ENCODE measurements around the gene GMDS.

GMDS gene

DNA sequence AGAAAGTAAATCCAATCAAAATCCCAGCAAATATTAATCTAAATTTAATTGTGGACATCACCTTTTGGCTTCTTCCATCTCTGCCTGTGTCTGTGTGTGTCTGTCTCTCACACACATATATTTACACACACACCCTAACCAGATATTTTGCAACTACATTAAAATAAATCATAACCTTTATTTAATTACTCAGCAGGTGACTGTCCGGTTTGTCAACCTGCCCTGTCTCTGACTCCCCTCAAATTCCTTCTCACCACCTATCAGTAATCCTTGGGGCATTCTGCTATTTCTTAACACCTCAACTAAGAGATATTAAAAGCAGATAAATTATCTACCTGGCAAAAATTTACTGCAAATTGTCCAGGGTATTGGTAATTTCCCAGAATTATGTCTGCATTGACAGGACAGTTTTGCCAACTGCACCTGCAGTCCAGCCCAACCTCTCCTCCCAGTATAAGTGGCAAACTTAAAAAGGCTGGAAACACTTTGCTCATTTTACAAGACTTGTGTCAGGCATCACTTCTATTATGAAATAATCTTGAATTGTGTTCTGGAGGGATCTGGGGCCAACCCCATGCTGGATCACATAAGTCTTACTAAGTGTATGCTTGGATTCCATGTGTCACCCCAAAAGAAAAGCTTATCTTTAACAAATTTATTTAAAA, 216.1 kb downstream of the GMDS start:
- H4K91ac ChIP-seq (ENCODE audit: low read length), result no peak overlapping the region
- H3K23ac ChIP-seq (ENCODE audit: low read length in 2 of 2), result no peak overlapping the region
- H3K9me3 ChIP-seq (ENCODE audit: control insufficient read depth, low read length), result no peaks in the 10 kb centered on the region
- H2BK12ac ChIP-seq (ENCODE audit: low read length in 2 of 2), result no peak overlapping the region
- H3K4me3 ChIP-seq (ENCODE audit: insufficient read depth in 1 of 2, low read depth in 1 of 2, low read length in 2 of 2), result no peak overlapping the region
- H2AK5ac ChIP-seq (ENCODE audit: low read length, severe bottlenecking), result no peak overlapping the region
- H3K36me3 ChIP-seq (ENCODE audit: control insufficient read depth in 1 of 2, insufficient read depth in 2 of 2, low read depth in 1 of 2, low read length in 2 of 2), result no peaks in the 10 kb centered on the region
- no peak overlapping the region for H3K9ac ChIP-seq (ENCODE audit: low read length)
- no peak overlapping the region for H3K14ac ChIP-seq (ENCODE audit: low read length in 2 of 2)
- no peak overlapping the region for H2BK120ac ChIP-seq (ENCODE audit: low read depth, low read length)
- peaks cover 2% of the 10 kb centered on the region for H3K4me1 ChIP-seq (ENCODE audit: control insufficient read depth, insufficient read depth, low read depth, low read length)
- no peak overlapping the region for H2BK5ac ChIP-seq (ENCODE audit: low read depth, low read length, poor library complexity, severe bottlenecking)
- no peak overlapping the region for H3K4me2 ChIP-seq (ENCODE audit: low read length, poor library complexity, severe bottlenecking)
- H2BK15ac ChIP-seq (ENCODE audit: low read depth, poor library complexity, severe bottlenecking), result no peak overlapping the region
- H2AFZ ChIP-seq (ENCODE audit: low read depth, low read length), result no peak overlapping the region
- 100% methylated on average over 1 of the region's 1 CpG for WGBS
- H3K27me3 ChIP-seq (ENCODE audit: control insufficient read depth in 1 of 2, insufficient read depth in 1 of 2, low read length in 2 of 2), result no peaks in the 10 kb centered on the region
- H4K8ac ChIP-seq (ENCODE audit: low read length), result no peak overlapping the region
- DNase-seq, result no peak
- no peak overlapping the region for H3K4ac ChIP-seq (ENCODE audit: low read depth in 1 of 2, low read length in 2 of 2)
- no peak overlapping the region for H3K27ac ChIP-seq (ENCODE audit: low read length, poor library complexity, severe bottlenecking)
- no peak overlapping the region for H3K18ac ChIP-seq (ENCODE audit: low read depth in 1 of 2, low read length in 2 of 2)
- H3K79me1 ChIP-seq (replicated peaks; ENCODE audit: low read length, poor library complexity, severe bottlenecking), result peaks cover 8% of the 10 kb centered on the region

DNA sequence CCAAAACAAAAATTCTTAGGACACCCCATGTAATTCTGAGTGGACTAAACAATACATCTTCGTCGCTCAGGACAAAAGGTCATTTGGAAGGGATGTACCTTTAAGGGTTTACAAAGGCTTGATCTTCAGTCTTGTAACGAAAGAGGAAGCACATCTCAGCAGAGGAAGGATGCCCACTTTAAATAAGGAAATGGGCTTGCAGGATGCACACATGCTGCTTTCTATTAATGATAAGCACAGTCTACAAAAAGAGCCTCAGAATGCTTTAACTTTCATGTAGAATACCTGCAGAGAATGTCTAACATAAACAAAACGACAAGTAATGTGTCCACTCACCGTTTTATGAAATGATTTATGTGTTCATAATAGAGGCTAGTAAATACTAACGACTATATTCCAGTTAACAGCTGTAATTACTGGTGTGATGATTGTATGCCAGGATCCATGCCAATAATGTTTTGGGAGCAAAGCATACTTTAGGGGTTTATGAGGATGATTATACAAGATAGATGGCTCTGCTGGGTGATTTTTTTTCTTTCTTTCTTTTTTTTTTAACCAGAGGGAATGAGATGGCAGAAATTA, 216.9 kb downstream of the GMDS start:
- Histone ChIP-seq H3K4me1 (ENCODE audit: control insufficient read depth, insufficient read depth, low read depth, low read length) (peaks cover 2% of the 10 kb centered on the region), H3K4me2 (ENCODE audit: low read length, poor library complexity, severe bottlenecking) (no peak overlapping the region), H3K27ac (ENCODE audit: low read length, poor library complexity, severe bottlenecking) (no peak overlapping the region), H3K36me3 (ENCODE audit: control insufficient read depth in 1 of 2, insufficient read depth in 2 of 2, low read depth in 1 of 2, low read length in 2 of 2) (no peaks in the 10 kb centered on the region), H2BK120ac (ENCODE audit: low read depth, low read length) (no peak overlapping the region), H2BK5ac (ENCODE audit: low read depth, low read length, poor library complexity, severe bottlenecking) (no peak overlapping the region), H2AFZ (ENCODE audit: low read depth, low read length) (no peak overlapping the region), H3K18ac (ENCODE audit: low read depth in 1 of 2, low read length in 2 of 2) (no peak overlapping the region), H4K8ac (ENCODE audit: low read length) (no peak overlapping the region), H3K9me3 (ENCODE audit: control insufficient read depth, low read length) (no peaks in the 10 kb centered on the region), H3K4ac (ENCODE audit: low read depth in 1 of 2, low read length in 2 of 2) (no peak overlapping the region), H2BK12ac (ENCODE audit: low read length in 2 of 2) (no peak overlapping the region), H3K27me3 (ENCODE audit: control insufficient read depth in 1 of 2, insufficient read depth in 1 of 2, low read length in 2 of 2) (no peaks in the 10 kb centered on the region), H2AK5ac (ENCODE audit: low read length, severe bottlenecking) (no peak overlapping the region), H3K14ac (ENCODE audit: low read length in 2 of 2) (no peak overlapping the region), H3K9ac (ENCODE audit: low read length) (no peak overlapping the region), H2BK15ac (ENCODE audit: low read depth, poor library complexity, severe bottlenecking) (no peak overlapping the region), H4K91ac (ENCODE audit: low read length) (no peak overlapping the region), H3K4me3 (ENCODE audit: insufficient read depth in 1 of 2, low read depth in 1 of 2, low read length in 2 of 2) (no peak overlapping the region), H3K79me1 (replicated peaks; ENCODE audit: low read length, poor library complexity, severe bottlenecking) (peaks cover 8% of the 10 kb centered on the region), H3K23ac (ENCODE audit: low read length in 2 of 2) (no peak overlapping the region)
- WGBS, result 63% methylated on average over 4 of the region's 6 CpGs
- no peak for DNase-seq

DNA sequence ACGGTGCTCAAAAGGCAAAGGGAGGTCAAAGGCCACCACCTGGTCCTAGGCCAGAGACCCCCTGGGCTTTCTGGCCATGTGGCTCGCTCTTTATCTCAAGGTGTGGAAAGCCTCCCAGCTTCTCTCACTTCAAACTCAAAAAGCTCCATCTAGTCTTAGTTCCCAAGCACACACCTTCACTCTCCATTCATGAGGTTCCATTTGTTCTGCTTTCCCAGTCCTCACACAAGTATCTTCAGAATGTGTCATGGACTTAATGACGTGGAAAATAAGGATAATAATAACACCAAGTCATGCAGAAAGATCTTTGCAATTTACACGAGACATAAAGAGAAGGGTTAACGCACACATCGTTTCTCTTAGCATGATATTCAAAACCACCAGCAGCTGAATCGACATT, 219.3 kb downstream of the GMDS start:
- Histone ChIP-seq H3K4me2 (ENCODE audit: low read length, poor library complexity, severe bottlenecking) (no peak overlapping the region), H2BK120ac (ENCODE audit: low read depth, low read length) (no peak overlapping the region), H3K27ac (ENCODE audit: low read length, poor library complexity, severe bottlenecking) (no peak overlapping the region), H2AFZ (ENCODE audit: low read depth, low read length) (no peak overlapping the region), H3K9me3 (ENCODE audit: control insufficient read depth, low read length) (no peaks in the 10 kb centered on the region), H3K4me3 (ENCODE audit: insufficient read depth in 1 of 2, low read depth in 1 of 2, low read length in 2 of 2) (no peak overlapping the region), H3K23ac (ENCODE audit: low read length in 2 of 2) (no peak overlapping the region), H3K9ac (ENCODE audit: low read length) (no peak overlapping the region), H3K4ac (ENCODE audit: low read depth in 1 of 2, low read length in 2 of 2) (no peak overlapping the region), H3K79me1 (replicated peaks; ENCODE audit: low read length, poor library complexity, severe bottlenecking) (peaks cover 10% of the 10 kb centered on the region), H3K36me3 (ENCODE audit: control insufficient read depth in 1 of 2, insufficient read depth in 2 of 2, low read depth in 1 of 2, low read length in 2 of 2) (no peaks in the 10 kb centered on the region), H3K14ac (ENCODE audit: low read length in 2 of 2) (no peak overlapping the region), H2AK5ac (ENCODE audit: low read length, severe bottlenecking) (no peak overlapping the region), H3K4me1 (ENCODE audit: control insufficient read depth, insufficient read depth, low read depth, low read length) (peaks cover 6% of the 10 kb centered on the region), H2BK15ac (ENCODE audit: low read depth, poor library complexity, severe bottlenecking) (no peak overlapping the region), H2BK5ac (ENCODE audit: low read depth, low read length, poor library complexity, severe bottlenecking) (no peak overlapping the region), H2BK12ac (ENCODE audit: low read length in 2 of 2) (no peak overlapping the region), H4K91ac (ENCODE audit: low read length) (no peak overlapping the region), H3K27me3 (ENCODE audit: control insufficient read depth in 1 of 2, insufficient read depth in 1 of 2, low read length in 2 of 2) (no peaks in the 10 kb centered on the region), H4K8ac (ENCODE audit: low read length) (no peak overlapping the region), H3K18ac (ENCODE audit: low read depth in 1 of 2, low read length in 2 of 2) (no peak overlapping the region)
- no peak for DNase-seq
- 66% methylated on average over 6 of the region's 7 CpGs for WGBS

DNA sequence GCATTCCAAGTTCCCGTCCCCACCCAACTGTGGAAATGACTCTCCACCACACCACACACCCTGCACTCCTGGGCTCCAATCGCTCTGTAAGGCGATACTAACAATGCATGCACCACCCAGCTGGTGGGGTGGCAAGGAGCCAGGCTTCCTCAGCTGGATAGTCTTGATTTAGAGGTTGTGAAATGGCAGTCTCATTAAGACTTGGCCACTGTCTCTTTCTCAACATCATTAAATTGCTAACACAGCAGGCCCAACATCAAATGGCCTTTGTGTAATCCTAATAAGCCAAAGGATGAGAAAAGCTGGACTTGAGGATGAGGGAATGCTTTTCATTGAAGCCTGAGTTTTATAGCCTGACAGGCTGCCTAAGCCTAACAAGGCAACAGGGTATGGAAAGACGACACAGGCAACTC, 223.7 kb downstream of the GMDS start:
- peaks cover 6% of the 10 kb centered on the region for H3K4me1 ChIP-seq (ENCODE audit: control insufficient read depth, insufficient read depth, low read depth, low read length)
- H3K9ac ChIP-seq (ENCODE audit: low read length), result no peak overlapping the region
- H3K14ac ChIP-seq (ENCODE audit: low read length in 2 of 2), result peak overlapping the region in 1 of 2 experiments; percentile 87
- H3K27ac ChIP-seq (ENCODE audit: low read length, poor library complexity, severe bottlenecking), result no peak overlapping the region
- no peak overlapping the region for H3K4ac ChIP-seq (ENCODE audit: low read depth in 1 of 2, low read length in 2 of 2)
- H3K27me3 ChIP-seq (ENCODE audit: control insufficient read depth in 1 of 2, insufficient read depth in 1 of 2, low read length in 2 of 2), result no peaks in the 10 kb centered on the region
- H3K9me3 ChIP-seq (ENCODE audit: control insufficient read depth, low read length), result no peaks in the 10 kb centered on the region
- H2AFZ ChIP-seq (ENCODE audit: low read depth, low read length), result no peak overlapping the region
- no peak overlapping the region for H3K4me2 ChIP-seq (ENCODE audit: low read length, poor library complexity, severe bottlenecking)
- peak; percentile 7 for DNase-seq
- H3K79me1 ChIP-seq (replicated peaks; ENCODE audit: low read length, poor library complexity, severe bottlenecking), result peaks cover 3% of the 10 kb centered on the region
- no peak overlapping the region for H2AK5ac ChIP-seq (ENCODE audit: low read length, severe bottlenecking)
- H3K4me3 ChIP-seq (ENCODE audit: insufficient read depth in 1 of 2, low read depth in 1 of 2, low read length in 2 of 2), result no peak overlapping the region
- no peaks in the 10 kb centered on the region for H3K36me3 ChIP-seq (ENCODE audit: control insufficient read depth in 1 of 2, insufficient read depth in 2 of 2, low read depth in 1 of 2, low read length in 2 of 2)
- H2BK5ac ChIP-seq (ENCODE audit: low read depth, low read length, poor library complexity, severe bottlenecking), result no peak overlapping the region
- no peak overlapping the region for H3K23ac ChIP-seq (ENCODE audit: low read length in 2 of 2)
- H4K91ac ChIP-seq (ENCODE audit: low read length), result no peak overlapping the region
- no peak overlapping the region for H2BK120ac ChIP-seq (ENCODE audit: low read depth, low read length)
- H3K18ac ChIP-seq (ENCODE audit: low read depth in 1 of 2, low read length in 2 of 2), result no peak overlapping the region
- H4K8ac ChIP-seq (ENCODE audit: low read length), result no peak overlapping the region
- no peak overlapping the region for H2BK12ac ChIP-seq (ENCODE audit: low read length in 2 of 2)
- WGBS, result 84% methylated on average over 2 of the region's 4 CpGs
- no peak overlapping the region for H2BK15ac ChIP-seq (ENCODE audit: low read depth, poor library complexity, severe bottlenecking)

All from mesenchymal stem cell (in vitro differentiated cells and primary cell).